ENCODE data around the gene CDC14C. TPM values are rescaled to one million over a fixed set of nuclear protein-coding genes. Genes with fewer than 3 reads are reported as not detected.
"Not testable (repeated sequence)": the region's sequence is repeated elsewhere in the genome, so short reads cannot be mapped to it uniquely, and the experiment has no call there.

CDC14C gene
- total RNA-seq, 1 experiment from 2014 or later: not detected

DNA sequence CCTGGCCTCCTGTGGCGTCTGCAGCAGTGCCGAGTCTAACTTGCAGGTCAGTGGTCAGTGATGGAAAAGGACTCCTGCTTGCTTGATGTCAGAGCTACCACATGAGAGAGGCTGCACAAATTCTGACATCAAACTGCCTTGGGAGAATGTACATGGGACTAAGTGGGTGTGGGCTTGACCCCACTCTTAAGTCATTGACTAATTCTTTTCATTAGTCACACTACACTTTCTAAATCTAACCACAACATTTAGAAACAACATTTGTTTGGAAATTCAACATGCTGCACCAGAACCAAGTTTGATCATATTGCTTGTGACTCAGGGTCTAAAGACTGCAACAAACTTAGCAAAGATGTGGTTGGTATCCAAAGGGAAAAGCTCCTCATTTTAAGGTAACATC is 24.4 kb upstream of the CDC14C start:
- intact Hi-C loops (cut with micrococcal nuclease; ENCODE audit: unreplicated experiment): no loop called here

DNA sequence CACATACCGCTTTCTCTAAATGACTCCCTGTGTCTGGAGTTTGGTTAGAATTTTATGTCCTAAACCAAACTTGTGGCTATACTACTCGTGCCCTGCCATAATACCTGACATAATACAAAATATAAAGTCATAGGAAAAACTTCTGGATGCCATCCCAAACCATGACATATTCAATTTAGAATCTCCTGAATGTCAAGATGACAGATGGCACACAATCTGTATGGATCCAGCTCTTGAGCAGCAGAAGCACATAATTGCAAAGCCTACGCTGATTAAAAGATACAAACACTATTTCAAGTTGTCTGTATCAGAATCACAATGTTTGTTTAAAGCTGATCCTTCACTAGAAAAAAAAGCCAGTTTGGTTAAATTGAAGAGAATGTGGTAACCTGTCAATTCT is 22.4 kb upstream of the CDC14C start:
- no TSS peak for BruUV-seq (replicated peaks)
- no peak overlapping the region for H3K4me3 ChIP-seq (ENCODE audit: low read depth, low read length)
- H3K27me3 Mint-ChIP-seq (ENCODE audit: insufficient read depth, unreplicated experiment): no peaks in the 10 kb centered on the region
- H3K4me3 Mint-ChIP-seq (ENCODE audit: unreplicated experiment): no peak overlapping the region
- 0 out of 2 replicates have a peak, but pooled peaks cover 5% of the 10 kb centered on the region for H3K4me1 ChIP-seq
- no peaks in the 10 kb centered on the region for H3K36me3 Mint-ChIP-seq (ENCODE audit: insufficient read depth, unreplicated experiment)
- no peak overlapping the region for H3K27ac Mint-ChIP-seq (ENCODE audit: unreplicated experiment)
- ChIA-PET POLR2A (no interaction called here), CTCF (no interaction called here)
- peaks cover 6% of the 10 kb centered on the region for H3K4me1 Mint-ChIP-seq (ENCODE audit: low read depth, unreplicated experiment)
- DNase-seq: no peak
- no peaks in the 10 kb centered on the region for H3K27me3 ChIP-seq (replicated peaks; ENCODE audit: control insufficient read depth, insufficient read depth, low read length)
- intact Hi-C loops (cut with micrococcal nuclease; ENCODE audit: unreplicated experiment): no loop called here
- no peaks in the 10 kb centered on the region for H3K36me3 ChIP-seq (ENCODE audit: control insufficient read depth, insufficient read depth, low read length)
- H3K9me3 ChIP-seq: no peaks in the 10 kb centered on the region
- no peaks in the 10 kb centered on the region for H3K9me3 Mint-ChIP-seq (ENCODE audit: unreplicated experiment)
- no peak for TF ChIP-seq CTCF (IDR thresholded peaks at IDR 0.05; ENCODE audit: insufficient read depth in 1 of 2, low read depth in 1 of 2, low read length in 1 of 2, severe bottlenecking in 1 of 2, unreplicated experiment in 1 of 2)

More for the DNA sequence above, 24.4 kb upstream of the CDC14C start:
- H3K27ac Mint-ChIP-seq (ENCODE audit: unreplicated experiment): no peak overlapping the region
- no peak for DNase-seq
- no peaks in the 10 kb centered on the region for H3K4me1 Mint-ChIP-seq (ENCODE audit: low read depth, unreplicated experiment)
- H3K4me3 Mint-ChIP-seq (ENCODE audit: unreplicated experiment): no peak overlapping the region
- ChIA-PET POLR2A (no interaction called here), CTCF (no interaction called here)
- H3K27me3 Mint-ChIP-seq (ENCODE audit: insufficient read depth, unreplicated experiment): no peaks in the 10 kb centered on the region
- no peaks in the 10 kb centered on the region for H3K9me3 Mint-ChIP-seq (ENCODE audit: unreplicated experiment)
- H3K4me1 ChIP-seq: 0 out of 2 replicates have a peak, but pooled peaks cover 3% of the 10 kb centered on the region
- no peaks in the 10 kb centered on the region for H3K27me3 ChIP-seq (replicated peaks; ENCODE audit: control insufficient read depth, insufficient read depth, low read length)
- no TSS peak for BruUV-seq (replicated peaks)
- H3K36me3 Mint-ChIP-seq (ENCODE audit: insufficient read depth, unreplicated experiment): no peaks in the 10 kb centered on the region
- no peaks in the 10 kb centered on the region for H3K9me3 ChIP-seq
- TF ChIP-seq CTCF (IDR thresholded peaks at IDR 0.05; ENCODE audit: insufficient read depth in 1 of 2, low read depth in 1 of 2, low read length in 1 of 2, severe bottlenecking in 1 of 2, unreplicated experiment in 1 of 2): no peak
- H3K4me3 ChIP-seq (ENCODE audit: low read depth, low read length): no peak overlapping the region
- no peaks in the 10 kb centered on the region for H3K36me3 ChIP-seq (ENCODE audit: control insufficient read depth, insufficient read depth, low read length)

GRCh38 chr7:48904975-48905374 is 19.4 kb upstream of the CDC14C start:
- H3K27ac Mint-ChIP-seq (ENCODE audit: unreplicated experiment): no peak overlapping the region
- ChIA-PET CTCF (no interaction called here), POLR2A (no interaction called here)
- Histone ChIP-seq H3K27me3 (replicated peaks; ENCODE audit: control insufficient read depth, insufficient read depth, low read length) (no peaks in the 10 kb centered on the region), H3K4me3 (ENCODE audit: low read depth, low read length) (no peak overlapping the region), H3K9me3 (no peaks in the 10 kb centered on the region), H3K36me3 (ENCODE audit: control insufficient read depth, insufficient read depth, low read length) (no peaks in the 10 kb centered on the region), H3K4me1 (0 out of 2 replicates have a peak, but pooled peaks cover 5% of the 10 kb centered on the region)
- DNase-seq: no peak
- no peaks in the 10 kb centered on the region for H3K9me3 Mint-ChIP-seq (ENCODE audit: unreplicated experiment)
- H3K4me1 Mint-ChIP-seq (ENCODE audit: low read depth, unreplicated experiment): peaks cover 6% of the 10 kb centered on the region
- no peaks in the 10 kb centered on the region for H3K27me3 Mint-ChIP-seq (ENCODE audit: insufficient read depth, unreplicated experiment)
- H3K36me3 Mint-ChIP-seq (ENCODE audit: insufficient read depth, unreplicated experiment): no peaks in the 10 kb centered on the region
- no peak overlapping the region for H3K4me3 Mint-ChIP-seq (ENCODE audit: unreplicated experiment)
- TF ChIP-seq CTCF (IDR thresholded peaks at IDR 0.05; ENCODE audit: insufficient read depth in 1 of 2, low read depth in 1 of 2, low read length in 1 of 2, severe bottlenecking in 1 of 2, unreplicated experiment in 1 of 2): no peak
- intact Hi-C loops (cut with micrococcal nuclease; ENCODE audit: unreplicated experiment): no loop called here
- no TSS peak for BruUV-seq (replicated peaks)

GRCh38 chr7:48905686-48906085 is 18.7 kb upstream of the CDC14C start:
- H3K36me3 ChIP-seq (ENCODE audit: control insufficient read depth, insufficient read depth, low read length); H3K36me3 Mint-ChIP-seq (ENCODE audit: insufficient read depth, unreplicated experiment); H3K27ac Mint-ChIP-seq (ENCODE audit: unreplicated experiment); H3K27me3 Mint-ChIP-seq (ENCODE audit: insufficient read depth, unreplicated experiment); H3K27me3 ChIP-seq (replicated peaks; ENCODE audit: control insufficient read depth, insufficient read depth, low read length); H3K4me3 Mint-ChIP-seq (ENCODE audit: unreplicated experiment); CTCF ChIA-PET; H3K9me3 Mint-ChIP-seq (ENCODE audit: unreplicated experiment); H3K4me3 ChIP-seq (ENCODE audit: low read depth, low read length); intact Hi-C loops (cut with micrococcal nuclease; ENCODE audit: unreplicated experiment); H3K4me1 Mint-ChIP-seq (ENCODE audit: low read depth, unreplicated experiment); POLR2A ChIA-PET; H3K9me3 ChIP-seq; H3K4me1 ChIP-seq; DNase-seq; BruUV-seq (replicated peaks): not testable (repeated sequence)

- H3K9me3 ChIP-seq; POLR2A ChIA-PET; H3K36me3 Mint-ChIP-seq (ENCODE audit: insufficient read depth, unreplicated experiment); H3K4me3 ChIP-seq (ENCODE audit: low read depth, low read length); H3K27me3 ChIP-seq (replicated peaks; ENCODE audit: control insufficient read depth, insufficient read depth, low read length); H3K27me3 Mint-ChIP-seq (ENCODE audit: insufficient read depth, unreplicated experiment); DNase-seq; H3K9me3 Mint-ChIP-seq (ENCODE audit: unreplicated experiment); H3K27ac Mint-ChIP-seq (ENCODE audit: unreplicated experiment); BruUV-seq (replicated peaks); H3K4me3 Mint-ChIP-seq (ENCODE audit: unreplicated experiment); CTCF ChIA-PET; H3K36me3 ChIP-seq (ENCODE audit: control insufficient read depth, insufficient read depth, low read length); H3K4me1 Mint-ChIP-seq (ENCODE audit: low read depth, unreplicated experiment); intact Hi-C loops (cut with micrococcal nuclease; ENCODE audit: unreplicated experiment); H3K4me1 ChIP-seq: not testable (repeated sequence)
These were observed 14.5 kb upstream of the CDC14C start for GRCh38 chr7:48909887-48910286.

Data from Caco-2 (cell line).